NCI-H82 (cell line): ENCODE measurements around the gene CRABP1.

Experiments
- DNase-seq: peaks from one replicate; lab custom pipeline; 2025; lab: John Stamatoyannopoulos, UW

CRABP1 gene

DNA sequence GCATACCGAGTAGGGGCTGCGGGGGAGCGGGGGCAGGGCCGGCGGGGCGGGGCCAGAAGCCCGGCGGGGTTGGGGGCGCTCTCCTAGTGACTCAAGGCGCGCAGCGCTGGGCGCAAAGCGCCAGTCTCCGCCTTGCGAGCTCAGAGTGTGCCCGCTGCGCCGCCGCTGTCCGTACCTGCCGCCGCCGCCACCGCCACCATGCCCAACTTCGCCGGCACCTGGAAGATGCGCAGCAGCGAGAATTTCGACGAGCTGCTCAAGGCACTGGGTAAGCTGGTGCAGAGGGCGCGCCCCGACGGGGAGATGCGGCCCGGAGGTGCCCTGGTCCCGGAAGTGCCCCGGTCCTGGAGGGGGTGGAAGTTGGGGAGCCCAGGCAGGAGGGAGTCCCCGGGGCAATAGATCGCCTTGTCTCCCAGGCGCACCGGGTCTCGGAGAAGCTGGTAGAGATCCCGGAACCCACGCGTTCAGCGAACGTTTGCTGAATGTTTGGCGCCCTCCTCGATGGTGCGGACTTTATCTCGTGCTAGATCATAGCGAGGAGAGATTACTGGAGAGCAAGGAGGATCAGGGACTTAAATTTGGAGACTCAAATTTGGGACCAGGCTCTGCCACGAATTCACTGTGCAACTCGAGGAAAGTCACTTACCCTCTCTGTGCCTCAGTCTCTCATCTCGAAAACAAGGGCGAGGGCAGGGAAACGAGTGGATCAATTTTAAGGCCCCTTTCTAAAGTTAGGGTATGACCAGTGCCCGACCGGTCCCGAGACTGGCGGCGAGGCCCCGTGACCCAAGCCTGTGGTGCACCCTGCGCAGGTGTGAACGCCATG is at the start of gene CRABP1:
Gene CRABP1, plus strand, starts transcription at position 123 of the 826 bp plus-strand sequence. Its CDS starts 76 bp downstream, at position 199.
- peak; percentile 49 for DNase-seq

DNA sequence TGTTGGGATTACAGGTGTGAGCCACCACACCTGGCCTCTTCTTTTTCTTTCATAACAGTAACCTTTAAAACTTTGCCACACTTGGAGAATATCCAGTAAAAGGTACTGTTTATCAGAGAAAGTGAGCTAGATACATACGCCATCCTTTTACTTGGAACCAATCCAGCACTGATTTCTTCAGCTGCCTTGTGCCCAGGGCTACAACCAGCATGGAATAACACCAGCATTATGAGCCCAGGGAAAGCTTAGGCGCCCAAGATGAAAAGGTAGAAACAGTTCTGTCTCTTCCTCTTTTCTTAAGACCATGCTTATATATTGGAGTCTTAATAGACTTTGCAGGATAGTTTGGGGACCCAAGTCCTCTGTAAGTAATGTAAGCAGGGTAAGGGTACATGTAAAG is 49.1 kb upstream of the CRABP1 start:
- no peak for DNase-seq

DNA sequence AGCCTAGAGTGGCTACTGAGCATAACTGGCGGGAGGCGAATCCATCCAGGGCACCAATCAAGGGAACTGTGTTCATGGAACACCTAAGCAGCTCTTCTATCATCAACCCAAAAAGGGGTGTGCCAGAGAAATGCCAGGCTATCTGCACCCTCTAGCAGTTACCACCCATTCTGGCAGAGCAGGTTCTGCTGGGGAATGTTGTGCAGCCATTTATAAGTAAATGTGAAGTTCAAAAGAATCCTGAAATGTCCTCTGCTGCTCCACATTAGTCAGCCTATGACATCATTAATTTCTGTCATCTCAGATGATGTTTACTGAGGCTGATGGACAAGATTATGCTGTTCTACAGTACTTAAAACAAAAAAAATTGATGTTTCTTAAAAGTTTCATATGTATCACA is 48.5 kb upstream of the CRABP1 start:
- DNase-seq = no peak

DNA sequence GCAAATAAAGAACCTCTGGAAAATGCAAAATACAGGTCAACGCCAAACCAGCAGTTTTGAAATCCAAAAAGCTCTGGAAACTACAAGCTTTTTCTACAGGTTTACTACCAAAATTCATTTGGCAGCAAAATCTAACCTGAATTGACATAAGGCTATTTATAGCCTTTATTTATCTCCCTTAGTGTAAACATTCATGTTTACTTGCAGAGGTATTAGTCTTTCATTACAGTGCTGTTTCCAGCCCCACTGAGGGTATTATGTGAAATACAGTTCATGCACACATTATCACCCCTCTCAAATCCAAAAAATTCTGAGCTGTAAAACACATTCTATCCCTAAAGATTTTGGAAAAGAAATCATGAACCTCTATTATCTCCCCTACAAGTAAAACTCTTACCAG is 47.9 kb upstream of the CRABP1 start:
- no peak for DNase-seq

DNA sequence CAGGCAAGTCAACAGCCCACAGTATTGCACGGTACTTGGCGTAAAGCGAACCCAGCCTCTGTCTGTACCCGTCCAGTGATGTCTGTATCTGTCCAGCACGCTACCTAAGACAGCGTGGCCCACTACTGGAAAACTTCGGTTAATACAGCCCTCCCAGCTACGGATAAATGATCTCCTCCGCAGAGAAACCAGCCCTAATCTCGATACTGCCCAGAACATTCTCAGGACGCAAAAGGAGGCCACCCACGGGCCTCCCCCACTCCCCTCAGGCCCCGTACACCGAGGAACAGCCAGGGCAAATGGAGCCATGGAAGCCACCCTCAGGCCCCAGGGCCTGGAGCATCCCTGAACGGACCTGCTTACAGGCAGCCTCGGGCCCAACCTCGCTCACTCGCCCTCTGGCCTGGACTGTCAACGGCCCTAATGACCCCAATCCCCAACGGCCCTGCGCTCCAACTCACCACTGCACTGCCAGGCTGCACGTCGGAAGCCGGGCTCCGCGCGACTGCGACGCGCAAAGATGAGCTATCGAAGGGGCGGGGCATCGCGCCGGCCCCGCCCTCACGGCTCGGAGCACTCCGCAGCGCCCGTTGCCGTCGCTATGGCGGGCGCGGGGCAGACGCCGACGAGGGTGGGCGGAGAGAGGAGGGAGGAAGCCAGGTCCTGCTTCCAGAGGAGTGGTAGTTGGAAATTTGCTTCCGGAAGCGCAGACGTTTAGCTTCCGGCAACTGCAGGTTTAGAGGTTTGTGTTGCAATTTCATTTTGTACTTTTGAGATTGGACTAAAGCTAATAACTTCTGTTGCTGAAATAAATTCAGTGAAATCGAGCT is 40.8 kb upstream of the CRABP1 start, which contains the start of gene SKIC8:
Gene SKIC8, minus strand, starts transcription at position 509 of the 830 bp plus-strand sequence. CDS start 3,923 bp downstream, outside the sequence.
- DNase-seq = peak; percentile 97

DNA sequence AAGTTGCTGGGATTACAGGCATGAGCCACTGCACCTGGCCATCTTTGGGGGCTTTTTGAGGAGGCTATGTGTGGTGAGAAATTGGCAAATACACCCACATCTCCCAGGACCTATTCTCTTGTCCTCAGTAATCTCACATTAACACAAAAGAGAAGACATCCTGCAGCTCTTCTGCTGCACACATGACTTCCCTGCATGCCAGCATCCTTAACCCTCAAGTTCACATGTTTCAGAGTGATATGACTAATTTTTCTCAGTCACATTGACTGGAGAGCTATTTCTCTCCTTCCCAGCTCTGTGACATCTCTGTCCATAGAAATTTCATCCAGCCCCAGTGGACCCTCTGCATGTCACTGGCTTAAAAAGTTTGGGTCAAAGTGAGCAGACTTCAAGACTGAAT is 38.8 kb upstream of the CRABP1 start:
- DNase-seq = no peak

DNA sequence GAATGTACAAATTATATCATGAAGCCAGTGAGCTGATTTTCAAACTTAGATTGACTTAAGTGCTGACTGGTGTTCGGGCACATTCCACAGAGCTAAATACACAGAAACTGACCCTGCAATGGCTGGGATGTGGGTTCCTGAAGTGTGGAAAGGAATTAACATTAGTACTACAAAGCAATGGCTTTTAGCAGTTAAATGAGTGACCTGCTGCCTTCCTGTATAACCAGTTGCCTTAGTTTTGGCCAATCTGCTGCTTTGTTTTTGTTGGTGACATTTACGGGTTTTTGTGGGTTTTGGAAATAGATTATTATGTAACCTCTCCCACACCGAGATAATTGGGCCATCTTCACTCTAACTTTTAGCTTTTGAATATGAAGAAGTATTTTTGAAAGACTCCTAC is 38.3 kb upstream of the CRABP1 start:
- no peak for DNase-seq

DNA sequence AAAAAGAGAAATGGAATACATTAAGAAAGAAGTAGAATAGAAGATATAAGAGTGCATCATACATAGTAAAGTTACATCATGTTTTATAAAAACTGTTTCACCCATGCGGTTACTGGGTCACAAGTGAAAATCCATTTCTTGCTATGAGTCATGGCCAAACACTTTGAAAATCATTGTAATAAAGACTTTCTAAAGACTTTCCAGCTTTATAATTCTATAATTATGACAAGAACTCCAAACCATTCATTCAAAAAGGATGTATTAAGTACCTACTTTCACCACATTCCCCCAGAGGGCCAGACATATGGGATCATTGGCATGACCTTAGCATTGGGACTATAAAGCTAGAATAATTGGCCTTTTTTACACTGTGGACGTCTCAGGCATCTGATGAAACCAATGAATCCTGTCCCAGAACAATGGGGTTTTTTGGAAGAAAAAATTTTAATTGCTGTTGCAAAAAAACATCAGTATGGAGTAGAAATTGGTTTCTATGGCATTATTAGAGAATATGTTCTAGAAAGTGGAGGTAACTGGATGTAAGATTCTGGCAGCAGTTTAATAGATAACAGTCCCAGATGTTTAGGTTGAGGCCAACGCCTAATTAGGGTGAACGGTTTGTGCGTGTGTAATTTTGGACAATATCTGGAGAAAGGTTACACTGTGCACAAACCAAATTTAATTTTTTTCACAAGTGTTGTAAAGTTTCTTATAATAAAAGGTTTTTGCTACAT is 37.4 kb upstream of the CRABP1 start:
- no peak for DNase-seq

DNA sequence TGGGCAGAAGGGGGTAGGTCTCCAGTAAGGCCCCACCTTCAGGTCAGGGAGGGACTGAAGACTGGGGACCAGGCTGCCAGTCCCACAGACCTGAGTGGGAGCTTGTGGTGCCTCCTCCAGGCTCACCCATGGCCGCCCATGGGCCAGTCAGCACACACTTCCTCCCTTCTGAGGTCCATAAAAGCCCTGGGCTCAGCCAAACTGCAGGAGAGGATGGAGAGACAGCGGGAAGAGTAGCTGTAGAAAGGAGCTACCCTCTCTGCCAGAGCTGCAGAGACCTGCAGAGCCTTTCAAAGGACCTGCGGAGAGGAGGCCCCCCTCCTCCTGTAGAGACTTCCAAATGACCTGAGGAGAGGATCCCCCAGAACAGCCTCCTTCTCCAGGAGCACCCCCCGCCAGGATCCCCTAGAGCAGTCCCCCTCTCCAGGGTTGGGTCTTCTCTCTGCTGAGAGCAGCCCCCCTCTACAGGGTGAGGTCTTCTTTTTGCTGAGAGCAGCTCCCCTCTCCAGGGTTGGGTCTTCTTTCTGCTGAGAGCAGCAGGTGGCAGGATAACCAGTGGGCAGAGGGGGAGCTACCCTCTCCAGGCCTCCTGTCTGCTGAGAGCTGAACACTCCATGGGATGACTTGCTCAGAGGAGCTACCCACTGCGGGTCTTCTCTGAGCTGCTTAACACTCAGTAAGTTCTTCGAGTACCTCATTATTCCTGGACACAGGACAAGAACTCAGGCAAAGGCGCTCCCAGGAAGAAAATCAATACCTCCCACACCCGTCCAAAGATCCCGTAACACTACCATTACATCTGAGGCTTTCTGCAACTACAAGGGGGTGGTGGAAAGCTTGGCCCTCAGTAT is 35.7 kb upstream of the CRABP1 start:
- peak; percentile 6 for DNase-seq

DNA sequence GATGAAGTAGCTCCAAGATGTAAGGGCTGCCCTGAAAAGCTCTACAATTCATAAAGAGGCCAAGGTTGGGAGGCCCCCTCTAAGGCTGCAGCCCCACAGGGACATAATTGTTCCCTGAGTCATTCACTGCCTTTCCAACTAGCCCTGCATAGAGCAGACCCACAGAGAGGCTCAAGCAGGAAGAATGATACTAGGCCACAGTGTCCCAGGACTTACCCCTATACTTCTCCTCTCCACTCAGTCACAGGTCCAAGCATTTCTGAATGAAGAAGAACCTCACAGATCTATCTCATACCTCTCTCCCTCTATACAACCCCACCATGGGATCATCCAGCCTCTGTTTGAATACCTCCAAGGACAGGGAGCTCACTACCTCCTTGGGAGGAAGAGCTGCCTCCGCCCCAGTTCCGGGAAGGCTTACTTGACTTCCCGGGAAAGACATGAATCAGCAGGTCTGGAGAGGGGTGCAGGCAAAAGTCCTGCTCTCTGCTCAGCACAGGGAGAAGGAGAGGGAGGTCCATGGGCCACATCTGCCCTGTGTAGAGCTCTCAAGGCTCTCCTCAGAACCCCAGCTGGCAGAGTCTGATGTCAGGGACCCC is 33.9 kb upstream of the CRABP1 start:
- DNase-seq = no peak

DNA sequence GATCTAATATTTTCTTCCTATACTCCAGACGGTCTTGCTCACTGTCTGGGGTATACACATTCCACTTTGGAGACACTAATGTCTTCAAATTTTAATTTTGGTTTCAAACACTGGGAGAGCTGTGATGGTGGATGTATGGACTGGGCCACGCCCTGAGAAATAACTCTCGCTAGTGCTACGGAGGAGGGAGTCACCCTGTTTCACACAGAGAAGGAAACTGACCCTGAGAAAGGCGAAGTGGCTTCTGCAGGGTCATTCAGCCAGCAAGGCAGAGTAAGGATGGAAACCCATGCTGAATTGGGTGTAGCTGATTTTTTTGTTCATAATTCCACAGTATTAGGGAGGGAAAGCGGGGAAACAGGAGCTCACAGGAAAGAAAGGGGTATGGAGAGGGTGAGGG is 32.2 kb upstream of the CRABP1 start:
- no peak for DNase-seq

DNA sequence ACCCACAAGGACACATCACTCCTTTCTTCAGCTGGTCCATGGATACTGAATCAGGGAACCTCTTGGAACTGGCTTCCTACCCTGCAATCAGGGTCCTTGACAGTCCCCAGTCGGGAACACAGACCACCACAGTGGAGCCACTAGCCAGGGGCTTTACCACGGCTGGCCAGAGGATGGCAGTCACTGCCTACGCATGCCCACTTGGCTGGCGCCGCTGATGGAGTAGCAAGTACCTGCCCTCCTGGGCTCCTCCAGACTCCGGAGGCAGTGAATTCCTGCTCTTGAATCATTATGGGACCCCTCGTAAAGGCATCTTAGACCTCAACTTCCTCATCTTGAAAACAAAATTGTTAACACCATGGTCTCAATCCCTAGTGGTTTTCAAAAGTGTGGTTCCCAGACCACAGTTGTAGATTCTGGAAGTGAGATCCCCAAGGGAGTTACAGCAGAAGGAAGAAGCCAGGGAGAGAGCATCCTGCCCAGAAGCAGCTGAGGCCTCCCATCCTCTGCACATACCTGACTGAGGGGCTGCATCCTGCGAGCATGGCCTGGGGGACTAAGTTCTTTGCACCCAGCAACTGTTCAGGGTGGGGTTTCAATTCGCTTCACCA is 31.6 kb upstream of the CRABP1 start:
- DNase-seq = peak; percentile 90

DNA sequence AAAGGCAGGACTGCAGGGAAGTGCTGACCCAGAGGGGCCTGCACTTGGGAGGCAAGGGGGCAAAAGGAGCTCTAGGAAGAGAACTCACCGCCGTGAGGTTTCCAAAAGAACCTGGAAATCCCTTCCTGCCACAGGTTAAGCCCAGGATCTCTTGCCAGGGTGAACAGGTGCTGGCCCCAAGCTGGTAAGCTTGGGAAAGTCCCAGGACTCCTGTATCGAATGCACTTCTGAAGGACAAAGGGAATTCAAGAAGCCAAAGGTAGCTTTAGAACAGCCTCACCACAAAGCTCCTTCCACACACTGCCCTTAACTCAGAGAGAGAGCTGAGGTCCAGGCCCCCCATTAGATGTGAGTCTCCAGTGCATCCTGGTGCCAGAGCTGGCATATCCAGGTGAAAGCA is 28.9 kb upstream of the CRABP1 start:
- DNase-seq = no peak

DNA sequence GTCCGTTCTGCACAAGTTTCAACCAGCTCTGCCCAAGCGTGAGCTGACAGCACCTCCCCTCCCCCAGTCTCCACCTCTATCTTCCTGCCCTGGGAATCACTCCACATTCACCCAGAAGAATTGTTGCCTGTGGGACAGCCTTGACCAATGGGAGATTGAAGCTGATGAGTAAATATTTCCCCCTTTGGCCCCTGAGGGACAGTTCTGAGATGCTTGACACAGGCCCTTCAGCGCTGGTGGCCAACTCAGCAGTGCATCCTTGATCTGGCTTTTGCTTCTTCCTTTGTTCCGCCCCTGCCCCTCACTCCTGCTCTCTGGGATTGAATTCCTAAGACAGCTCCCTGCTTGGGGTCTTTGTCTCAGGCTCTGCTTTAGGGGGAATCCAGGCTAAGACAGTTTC is 27.6 kb upstream of the CRABP1 start:
- DNase-seq = no peak

DNA sequence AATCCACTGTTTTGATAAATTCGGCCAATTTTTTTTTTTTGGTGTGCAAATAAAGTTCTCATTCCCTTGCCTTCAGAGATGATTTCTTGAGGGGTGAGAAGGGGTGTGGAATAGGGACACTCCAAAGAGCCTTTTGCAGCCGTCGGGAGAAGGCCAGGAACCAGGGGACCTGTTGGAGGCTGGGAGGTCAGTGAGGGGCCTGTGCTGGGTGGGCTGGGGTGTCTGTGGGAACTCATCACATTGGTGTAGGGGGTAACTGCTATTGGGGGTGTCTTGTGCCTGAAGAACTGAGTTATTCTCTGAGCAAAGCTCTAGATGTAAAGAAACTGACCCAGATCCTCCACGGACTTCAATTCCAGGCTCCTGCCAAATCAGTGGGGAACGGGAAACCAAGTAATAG is 27.2 kb upstream of the CRABP1 start:
- no peak for DNase-seq

DNA sequence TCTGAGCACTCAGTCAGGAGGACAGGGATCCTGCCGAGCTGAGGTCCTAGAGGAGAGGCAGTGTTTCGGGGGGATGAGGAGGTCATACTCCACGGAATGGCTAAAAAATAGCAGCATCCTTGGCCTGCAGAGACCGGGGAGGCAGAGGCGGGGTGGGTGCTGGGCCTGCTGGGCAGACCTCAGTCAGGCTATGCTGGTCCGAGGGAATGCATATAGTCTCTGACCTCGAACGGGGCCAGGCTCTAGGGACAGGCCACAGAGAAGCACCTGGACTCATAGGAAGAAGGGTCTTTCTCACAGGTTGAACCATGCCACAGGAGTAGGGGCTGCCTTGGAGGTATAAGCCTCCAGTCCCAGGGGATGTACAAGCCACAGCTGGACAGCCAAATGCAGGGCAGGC is 26.8 kb upstream of the CRABP1 start:
- DNase-seq = no peak

DNA sequence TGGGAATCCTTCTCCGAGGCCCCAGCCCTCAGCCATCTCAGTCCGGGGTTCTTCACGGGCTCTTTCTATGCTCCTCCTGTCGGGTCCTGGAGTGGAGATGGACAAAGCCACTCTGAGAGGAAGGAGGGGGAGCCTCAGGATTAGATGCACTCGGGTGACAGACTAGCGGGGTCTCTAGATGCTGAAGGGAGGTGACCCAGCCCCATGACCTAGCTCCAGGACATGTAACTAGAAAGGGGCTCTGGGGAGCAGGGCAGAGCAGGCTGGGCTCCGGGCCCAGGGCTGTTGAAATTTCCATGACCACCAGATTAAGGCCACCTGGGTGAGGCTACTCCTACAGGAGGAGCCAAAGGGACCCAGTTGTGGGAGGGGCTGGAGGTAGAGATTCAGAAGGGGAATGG is 26.0 kb upstream of the CRABP1 start:
- no peak for DNase-seq

DNA sequence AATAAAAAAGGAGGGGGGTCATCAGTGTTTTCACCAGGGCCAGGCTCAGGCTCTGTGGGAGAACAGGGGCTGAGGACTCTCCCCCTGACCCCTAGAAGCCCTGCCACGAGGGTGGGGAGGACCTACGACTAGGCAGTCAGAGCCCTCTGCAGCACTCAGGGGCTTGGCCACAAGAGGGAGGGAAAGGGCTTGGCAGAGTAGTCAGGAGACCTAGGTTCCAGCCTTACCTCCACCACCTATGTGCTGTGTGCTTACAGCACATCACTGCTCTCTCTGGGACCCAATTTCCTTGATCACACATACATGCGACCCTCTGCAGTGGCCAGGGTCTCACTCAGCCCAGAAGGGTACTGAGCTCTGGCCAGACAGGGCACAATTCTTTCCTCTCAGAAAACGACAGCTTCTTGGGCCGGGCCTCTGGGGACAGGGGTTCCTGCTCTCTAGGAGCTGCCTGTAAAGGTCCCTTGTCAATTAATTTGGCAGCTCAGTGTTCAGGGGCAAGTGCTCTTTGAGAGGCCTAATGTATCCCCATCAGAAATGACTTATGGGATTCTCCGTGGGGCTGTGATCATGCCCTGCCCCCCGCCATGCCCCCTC is 24.4 kb upstream of the CRABP1 start:
- DNase-seq = peak; percentile 76

DNA sequence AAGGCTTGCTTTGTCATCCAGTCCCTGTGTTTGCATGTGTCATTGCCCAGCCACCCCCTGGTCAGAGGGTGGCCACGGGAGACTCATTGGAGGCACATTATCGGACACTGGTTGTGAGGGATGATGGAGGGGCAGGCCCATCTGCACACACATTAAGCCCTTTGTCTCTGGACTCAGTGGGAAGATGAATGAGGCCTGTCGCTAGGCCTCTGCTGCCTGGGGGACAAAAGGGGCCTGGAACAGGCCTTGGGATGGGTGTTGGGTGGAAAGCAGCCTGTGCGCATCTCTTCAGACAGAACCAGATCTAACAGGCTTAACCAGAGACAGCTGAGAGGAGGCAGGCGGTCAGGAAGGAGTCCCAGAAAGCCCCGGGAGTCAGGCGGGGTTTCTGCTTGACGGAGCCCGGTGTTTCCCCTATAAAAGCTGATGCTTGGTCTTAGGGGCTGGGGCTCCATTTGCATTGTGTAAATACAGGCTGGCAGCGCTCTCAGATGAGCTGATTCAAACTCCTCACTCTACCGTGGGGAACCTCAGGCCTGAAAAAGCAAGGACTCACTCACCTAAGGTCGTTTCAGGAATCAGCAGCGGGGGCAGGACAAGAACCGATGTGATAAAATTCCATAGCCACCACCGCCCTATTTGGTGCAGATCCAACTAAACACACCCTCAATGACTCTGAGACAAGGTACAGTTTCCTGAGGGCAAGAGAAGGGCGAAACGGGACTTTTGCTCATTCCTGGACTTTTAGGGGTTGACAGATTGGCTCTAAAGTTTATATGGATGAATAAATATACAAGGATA is 23.7 kb upstream of the CRABP1 start:
- DNase-seq = peak; percentile 71
